ENCODE results near the gene GFER.

GRCh38 chr16:1941162-1942046 is 42.6 kb upstream of the GFER start:
- TF ChIP-seq, protein P1, sequence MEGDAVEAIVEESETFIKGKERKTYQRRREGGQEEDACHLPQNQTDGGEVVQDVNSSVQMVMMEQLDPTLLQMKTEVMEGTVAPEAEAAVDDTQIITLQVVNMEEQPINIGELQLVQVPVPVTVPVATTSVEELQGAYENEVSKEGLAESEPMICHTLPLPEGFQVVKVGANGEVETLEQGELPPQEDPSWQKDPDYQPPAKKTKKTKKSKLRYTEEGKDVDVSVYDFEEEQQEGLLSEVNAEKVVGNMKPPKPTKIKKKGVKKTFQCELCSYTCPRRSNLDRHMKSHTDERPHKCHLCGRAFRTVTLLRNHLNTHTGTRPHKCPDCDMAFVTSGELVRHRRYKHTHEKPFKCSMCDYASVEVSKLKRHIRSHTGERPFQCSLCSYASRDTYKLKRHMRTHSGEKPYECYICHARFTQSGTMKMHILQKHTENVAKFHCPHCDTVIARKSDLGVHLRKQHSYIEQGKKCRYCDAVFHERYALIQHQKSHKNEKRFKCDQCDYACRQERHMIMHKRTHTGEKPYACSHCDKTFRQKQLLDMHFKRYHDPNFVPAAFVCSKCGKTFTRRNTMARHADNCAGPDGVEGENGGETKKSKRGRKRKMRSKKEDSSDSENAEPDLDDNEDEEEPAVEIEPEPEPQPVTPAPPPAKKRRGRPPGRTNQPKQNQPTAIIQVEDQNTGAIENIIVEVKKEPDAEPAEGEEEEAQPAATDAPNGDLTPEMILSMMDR (IDR thresholded peaks at IDR 0.05), result no peak
- no peak for TF ChIP-seq POLR2A (IDR thresholded peaks at IDR 0.05)
